ENCODE results near the gene MAP4K3. TPM values are rescaled to one million over a fixed set of nuclear protein-coding genes. Genes with fewer than 3 reads are reported as not detected.

MAP4K3 gene
- polyA plus RNA-seq, 2 of the 4 experiments (the other 2 are of a cell fraction), result 15.8 to 44.6 TPM

GRCh38 chr2:39306626-39307025 lies 130.5 kb downstream of the MAP4K3 start:
- no peak overlapping the region for H3K4me3 ChIP-seq
- WGBS (ENCODE audit: missing lambda C conversion rate), result 88% methylated on average over 1 of the region's 1 CpG
- DNase-seq (ENCODE audit: low read depth in 1 of 2, low spot score in 1 of 2), result no peak
- TF ChIP-seq POLR2A (IDR thresholded peaks at IDR 0.05; ENCODE audit: low read length) (no peak), HMGXB4 (CRISPR knock-in tag; IDR thresholded peaks at IDR 0.05; ENCODE audit: borderline replicate concordance) (no peak), CEBPB (IDR thresholded peaks at IDR 0.05) (no peak)
- TF ChIP-seq, protein P1, sequence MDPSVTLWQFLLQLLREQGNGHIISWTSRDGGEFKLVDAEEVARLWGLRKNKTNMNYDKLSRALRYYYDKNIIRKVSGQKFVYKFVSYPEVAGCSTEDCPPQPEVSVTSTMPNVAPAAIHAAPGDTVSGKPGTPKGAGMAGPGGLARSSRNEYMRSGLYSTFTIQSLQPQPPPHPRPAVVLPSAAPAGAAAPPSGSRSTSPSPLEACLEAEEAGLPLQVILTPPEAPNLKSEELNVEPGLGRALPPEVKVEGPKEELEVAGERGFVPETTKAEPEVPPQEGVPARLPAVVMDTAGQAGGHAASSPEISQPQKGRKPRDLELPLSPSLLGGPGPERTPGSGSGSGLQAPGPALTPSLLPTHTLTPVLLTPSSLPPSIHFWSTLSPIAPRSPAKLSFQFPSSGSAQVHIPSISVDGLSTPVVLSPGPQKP (IDR thresholded peaks at IDR 0.05; ENCODE audit: low read depth, low read length), result no peak
- no peaks in the 10 kb centered on the region for H3K4me1 ChIP-seq
- no peak for ATAC-seq
- FAIRE-seq, result no peak
- ChIA-PET CTCF (no interaction called here), POLR2A (no interaction called here)
- no peaks in the 10 kb centered on the region for H3K9me3 ChIP-seq
- no peak overlapping the region for H3K27ac ChIP-seq
- H3K4me2 ChIP-seq, result no peak overlapping the region

DNA sequence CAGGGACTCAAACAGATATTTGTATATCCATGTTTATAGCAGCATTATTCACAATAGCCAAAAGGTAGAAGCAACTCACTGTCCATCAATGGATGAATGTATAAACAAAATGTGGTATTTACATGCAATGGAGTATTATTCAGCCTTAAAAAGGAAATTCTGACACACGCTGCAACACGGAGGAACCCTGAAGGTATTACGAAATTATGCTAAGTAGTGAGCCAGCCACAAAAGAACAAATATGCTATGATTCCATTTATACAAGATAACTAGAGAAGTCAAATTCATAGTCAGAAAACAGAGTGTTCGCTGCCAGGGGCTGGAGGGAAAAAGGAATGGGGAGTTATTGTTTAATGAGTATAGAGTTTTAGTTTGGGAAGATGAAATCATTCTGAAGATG lies 132.4 kb downstream of the MAP4K3 start:
- ChIA-PET POLR2A (no interaction called here), CTCF (no interaction called here)
- ATAC-seq, result no peak
- Histone ChIP-seq H3K4me1 (no peaks in the 10 kb centered on the region), H3K27ac (no peak overlapping the region), H3K4me3 (no peak overlapping the region), H3K9me3 (no peaks in the 10 kb centered on the region), H3K4me2 (no peak overlapping the region)
- 95% methylated on average over 4 of the region's 4 CpGs for WGBS (ENCODE audit: missing lambda C conversion rate)
- no peak for FAIRE-seq
- no peak for DNase-seq (ENCODE audit: low read depth in 1 of 2, low spot score in 1 of 2)
- no peak for TF ChIP-seq ZNF302 (CRISPR knock-in tag; IDR thresholded peaks at IDR 0.05)
- no peak for TF ChIP-seq CEBPB (IDR thresholded peaks at IDR 0.05)
- no peak for TF ChIP-seq JUNB (IDR thresholded peaks at IDR 0.05)
- no peak for TF ChIP-seq CHD4 (IDR thresholded peaks at IDR 0.05; ENCODE audit: borderline replicate concordance)
- no peak for TF ChIP-seq POLR2A (IDR thresholded peaks at IDR 0.05; ENCODE audit: low read length)
- TF ChIP-seq BHLHE40 (IDR thresholded peaks at IDR 0.05; ENCODE audit: low read depth, low read length), result no peak
- TF ChIP-seq EP300 (IDR thresholded peaks at IDR 0.05), result no peak
- TF ChIP-seq, protein P2, sequence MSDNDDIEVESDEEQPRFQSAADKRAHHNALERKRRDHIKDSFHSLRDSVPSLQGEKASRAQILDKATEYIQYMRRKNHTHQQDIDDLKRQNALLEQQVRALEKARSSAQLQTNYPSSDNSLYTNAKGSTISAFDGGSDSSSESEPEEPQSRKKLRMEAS (IDR thresholded peaks at IDR 0.05), result no peak
- TF ChIP-seq CBX2 (IDR thresholded peaks at IDR 0.05; ENCODE audit: borderline replicate concordance, low read depth), result no peak
- TF ChIP-seq CTCF (IDR thresholded peaks at IDR 0.05), result no peak
- TF ChIP-seq HDAC2 (IDR thresholded peaks at IDR 0.05), result no peak
- TF ChIP-seq NPAS2 (CRISPR knock-in tag; IDR thresholded peaks at IDR 0.05; ENCODE audit: borderline replicate concordance), result no peak
- no peak for TF ChIP-seq FOSB (CRISPR knock-in tag; IDR thresholded peaks at IDR 0.05)
- no peak for TF ChIP-seq PHF8 (IDR thresholded peaks at IDR 0.05; ENCODE audit: borderline replicate concordance, low read depth)

GRCh38 chr2:39304200-39304599 lies 132.9 kb downstream of the MAP4K3 start:
- no peaks in the 10 kb centered on the region for H3K9me3 ChIP-seq
- no peak overlapping the region for H3K27ac ChIP-seq
- ATAC-seq (no peak), DNase-seq (ENCODE audit: low read depth in 1 of 2, low spot score in 1 of 2) (no peak), FAIRE-seq (no peak)
- CTCF ChIA-PET, result no interaction called here
- no peak for TF ChIP-seq E2F6 (IDR thresholded peaks at IDR 0.05; ENCODE audit: borderline replicate concordance, low read depth)
- TF ChIP-seq TP53 (CRISPR knock-in tag; IDR thresholded peaks at IDR 0.05), result no peak
- TF ChIP-seq SREBF2 (IDR thresholded peaks at IDR 0.05), result no peak
- TF ChIP-seq HEYL (CRISPR knock-in tag; IDR thresholded peaks at IDR 0.05), result no peak
- TF ChIP-seq CHD2 (IDR thresholded peaks at IDR 0.05; ENCODE audit: low read length, partially characterized antibody), result no peak
- no peak for TF ChIP-seq ESRRA (IDR thresholded peaks at IDR 0.05; ENCODE audit: borderline replicate concordance, low read length)
- no peak for TF ChIP-seq CHD4 (IDR thresholded peaks at IDR 0.05; ENCODE audit: borderline replicate concordance)
- no peak for TF ChIP-seq RARB (CRISPR knock-in tag; IDR thresholded peaks at IDR 0.05)
- TF ChIP-seq FOXS1 (CRISPR knock-in tag; IDR thresholded peaks at IDR 0.05), result no peak
- TF ChIP-seq PHF8 (IDR thresholded peaks at IDR 0.05; ENCODE audit: borderline replicate concordance, low read depth), result no peak
- no peak overlapping the region for H3K4me3 ChIP-seq
- H3K4me2 ChIP-seq, result no peak overlapping the region
- H3K4me1 ChIP-seq, result no peaks in the 10 kb centered on the region
- 92% methylated on average over 1 of the region's 1 CpG for WGBS (ENCODE audit: missing lambda C conversion rate)
- POLR2A ChIA-PET, result no interaction called here
